Hepatocyte (in vitro differentiated cells): ENCODE data around the gene ARHGAP28.

Experiments
- EZH2 ChIP-seq: fragments of 200-600 bp; sonication (generic); IDR thresholded peaks from 2 replicates; pipeline ENCODE4 v1.6.1; 2016; ENCODE audit warnings: antibody characterized with exemption, mild to moderate bottlenecking, borderline replicate concordance
- TF ChIP-seq, protein P1 (sequence below): fragments of 200-600 bp; sonication (generic); IDR thresholded peaks from 2 replicates; pipeline ENCODE4 v1.5.1; 2016; ENCODE audit warnings: antibody characterized with exemption, mild to moderate bottlenecking; ENCODE audit not compliant: poor library complexity

DNA sequence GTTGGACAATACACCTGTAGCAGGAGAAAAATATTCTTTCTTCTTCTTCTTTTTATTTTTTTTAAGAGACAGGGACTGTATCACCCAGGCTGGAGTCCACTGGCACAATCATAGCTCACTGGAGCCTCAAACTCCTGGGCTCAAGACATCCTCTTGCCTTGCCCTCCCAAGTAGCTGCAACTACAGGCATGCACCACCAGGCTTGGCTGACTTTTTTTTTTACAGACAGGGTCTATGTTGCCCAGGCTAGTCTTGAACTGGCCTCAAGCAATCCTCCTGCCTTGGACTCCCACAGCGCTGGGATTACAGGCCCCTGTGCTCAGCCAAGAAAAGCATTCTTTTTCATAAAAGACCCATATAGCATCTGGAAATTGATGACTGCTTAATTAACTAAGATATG is 17.1 kb upstream of the ARHGAP28 start:
- TF ChIP-seq, protein P1, sequence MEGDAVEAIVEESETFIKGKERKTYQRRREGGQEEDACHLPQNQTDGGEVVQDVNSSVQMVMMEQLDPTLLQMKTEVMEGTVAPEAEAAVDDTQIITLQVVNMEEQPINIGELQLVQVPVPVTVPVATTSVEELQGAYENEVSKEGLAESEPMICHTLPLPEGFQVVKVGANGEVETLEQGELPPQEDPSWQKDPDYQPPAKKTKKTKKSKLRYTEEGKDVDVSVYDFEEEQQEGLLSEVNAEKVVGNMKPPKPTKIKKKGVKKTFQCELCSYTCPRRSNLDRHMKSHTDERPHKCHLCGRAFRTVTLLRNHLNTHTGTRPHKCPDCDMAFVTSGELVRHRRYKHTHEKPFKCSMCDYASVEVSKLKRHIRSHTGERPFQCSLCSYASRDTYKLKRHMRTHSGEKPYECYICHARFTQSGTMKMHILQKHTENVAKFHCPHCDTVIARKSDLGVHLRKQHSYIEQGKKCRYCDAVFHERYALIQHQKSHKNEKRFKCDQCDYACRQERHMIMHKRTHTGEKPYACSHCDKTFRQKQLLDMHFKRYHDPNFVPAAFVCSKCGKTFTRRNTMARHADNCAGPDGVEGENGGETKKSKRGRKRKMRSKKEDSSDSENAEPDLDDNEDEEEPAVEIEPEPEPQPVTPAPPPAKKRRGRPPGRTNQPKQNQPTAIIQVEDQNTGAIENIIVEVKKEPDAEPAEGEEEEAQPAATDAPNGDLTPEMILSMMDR = no peak
- TF ChIP-seq EZH2 = no peak
